ENCODE results near the gene BRPF3.
A peak's percentile ranks its signal among the peaks of the same experiment; 100 is the strongest.

Gene BRPF3

DNA sequence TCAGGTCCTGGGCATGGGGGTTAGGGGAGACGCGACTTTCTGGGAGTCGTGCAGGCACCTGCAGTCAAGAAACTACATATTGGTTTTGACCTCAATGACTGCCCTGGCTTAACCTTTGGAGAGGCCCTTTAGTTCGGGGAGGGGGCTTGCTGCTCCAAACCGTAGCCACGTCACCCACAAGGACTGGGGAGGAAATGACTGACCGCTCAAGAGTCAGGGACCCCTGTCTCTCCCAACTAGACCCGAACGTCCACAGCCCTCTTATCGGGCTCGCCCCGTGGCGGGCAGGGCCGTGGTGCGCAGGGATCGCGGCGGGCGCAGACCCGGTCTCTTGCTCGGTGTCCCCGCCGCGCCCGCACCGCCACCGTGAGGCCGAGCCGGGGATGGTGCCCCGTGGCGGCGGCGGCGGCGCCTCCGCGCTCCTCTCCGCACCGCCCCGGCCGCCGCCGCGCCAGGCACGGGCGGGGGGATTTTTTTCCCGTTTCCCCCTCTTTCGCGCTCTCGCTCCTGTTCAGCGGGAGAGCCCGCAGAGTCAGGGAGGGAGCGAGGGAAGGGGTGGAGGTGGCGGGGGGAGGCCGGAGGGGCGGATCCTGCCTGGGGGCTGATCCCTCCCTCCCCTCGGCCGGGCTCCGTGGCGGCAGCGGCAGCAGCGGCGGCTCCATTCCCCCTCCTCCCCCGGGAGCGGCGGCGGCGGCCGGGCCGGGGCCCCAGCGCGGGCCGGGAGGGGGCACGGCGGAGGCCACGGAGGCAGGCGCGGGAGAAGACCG is at the start of gene BRPF3:
BRPF3 (plus strand) TSS at position 632 of the 767 bp plus-strand sequence. CDS start 3,579 bp downstream, outside the sequence.
- peak; percentile 79 to 81 for DNase-seq

- DNase-seq = no peak
These were observed 49.2 kb upstream of the BRPF3 start for GRCh38 chr6:36147294-36147693.

GRCh38 chr6:36149476-36149875 is 47.1 kb upstream of the BRPF3 start:
- DNase-seq = no peak

DNA sequence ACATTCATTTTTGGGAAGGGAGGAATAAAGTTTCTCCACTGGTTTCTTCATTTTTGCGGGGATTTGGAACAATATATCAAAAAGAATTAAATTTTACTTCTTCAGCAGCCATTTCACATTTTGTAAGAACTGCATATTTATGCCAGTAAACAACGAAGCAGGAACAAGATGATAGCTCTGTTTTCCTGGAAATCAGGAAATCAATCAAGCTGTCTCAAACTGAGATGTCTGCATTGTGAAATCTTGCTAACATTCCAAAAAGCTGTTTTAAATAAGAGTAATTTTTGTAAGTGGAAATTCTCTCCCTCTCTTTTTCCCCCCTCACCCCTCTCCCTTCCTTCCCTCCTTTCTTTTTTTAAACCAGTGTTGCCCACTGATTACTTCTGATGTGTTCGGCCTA is 46.3 kb upstream of the BRPF3 start:
- DNase-seq = no peak

DNA sequence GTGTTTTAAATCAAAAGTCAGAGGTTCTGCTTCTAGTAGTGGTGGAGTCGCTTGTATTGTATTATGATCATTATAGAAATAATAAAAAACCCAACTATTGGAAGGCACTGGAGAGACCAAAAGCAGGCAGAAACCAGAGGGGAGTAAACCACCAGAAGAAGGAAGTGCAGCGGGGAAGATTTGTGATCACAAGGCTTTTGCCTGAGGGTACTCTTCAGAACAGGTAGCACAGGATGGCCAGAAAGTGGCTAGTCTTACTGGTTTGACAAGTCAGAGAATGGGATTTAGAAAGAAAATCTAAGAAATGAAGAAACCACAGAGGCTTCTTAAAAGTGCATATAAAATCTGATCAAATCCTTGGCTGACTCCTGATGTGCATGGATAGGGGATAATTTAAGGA is 42.3 kb upstream of the BRPF3 start:
- no peak for DNase-seq

DNA sequence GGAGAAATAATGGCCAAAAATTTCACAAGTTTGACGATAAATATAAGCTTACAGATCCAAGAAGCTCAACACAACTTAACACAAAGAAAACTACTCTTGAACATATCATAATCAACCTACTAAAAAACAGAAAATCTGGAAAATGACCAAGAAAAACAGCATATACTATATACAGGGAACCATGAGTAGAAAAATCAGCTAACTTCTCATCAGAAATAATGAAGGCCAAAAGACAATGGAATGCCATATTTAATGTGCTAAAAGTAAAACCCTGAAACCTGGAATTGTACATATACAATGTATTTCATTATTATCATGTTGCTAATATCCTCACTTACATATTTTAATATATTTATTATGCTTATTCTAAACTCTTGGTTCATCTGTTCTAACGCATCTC is 40.9 kb upstream of the BRPF3 start:
- no peak for DNase-seq

- no peak for DNase-seq
These were observed 36.3 kb upstream of the BRPF3 start for GRCh38 chr6:36160147-36160760.

GRCh38 chr6:36169023-36170007 is 27.2 kb upstream of the BRPF3 start:
- no peak for DNase-seq

- no peak for DNase-seq
These were observed 25.8 kb upstream of the BRPF3 start for GRCh38 chr6:36170704-36171103.

GRCh38 chr6:36171573-36171972 is 25.0 kb upstream of the BRPF3 start:
- no peak for DNase-seq

- DNase-seq = no peak
These were observed 19.4 kb upstream of the BRPF3 start for GRCh38 chr6:36177166-36177565.

DNA sequence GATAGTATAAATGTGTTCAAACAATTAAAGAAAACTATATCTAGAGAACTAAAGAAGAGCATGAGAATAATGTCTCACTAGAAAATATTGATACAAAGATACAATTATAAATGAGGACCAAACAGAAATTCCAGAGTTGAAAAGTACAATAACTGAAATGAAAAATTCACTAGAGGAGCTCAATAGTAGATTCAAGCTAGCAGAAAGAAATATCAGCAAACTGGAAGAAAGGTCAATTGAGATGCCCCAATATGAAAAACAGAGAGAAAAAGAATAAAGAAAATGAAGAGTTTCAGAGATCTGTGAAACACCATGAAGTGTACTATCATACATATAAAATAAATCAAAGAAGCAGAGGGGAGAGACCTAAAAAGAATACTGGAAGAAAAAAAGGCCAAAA is 18.0 kb upstream of the BRPF3 start:
- no peak for DNase-seq

DNA sequence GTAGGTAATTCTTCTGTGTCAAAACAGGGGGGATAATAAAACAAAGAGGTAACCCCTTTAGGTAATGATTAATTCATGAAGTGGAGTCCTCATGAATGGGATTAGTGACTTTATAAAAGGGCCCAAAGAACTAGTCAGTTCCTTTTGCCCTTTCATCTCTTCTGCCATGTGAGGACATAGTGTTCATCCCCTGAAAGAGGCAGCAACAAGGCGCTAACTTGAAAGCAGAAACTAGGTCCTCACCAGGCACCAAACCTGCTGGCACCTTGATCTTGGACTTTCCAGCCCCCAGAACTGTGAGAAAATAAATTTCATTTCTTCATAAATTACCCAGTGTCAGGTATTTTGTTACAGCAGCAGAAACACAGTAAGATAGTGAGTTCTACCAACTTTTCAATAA is 16.4 kb upstream of the BRPF3 start:
- no peak for DNase-seq

- DNase-seq = no peak
These were observed 12.2 kb upstream of the BRPF3 start for GRCh38 chr6:36184311-36184710.

DNA sequence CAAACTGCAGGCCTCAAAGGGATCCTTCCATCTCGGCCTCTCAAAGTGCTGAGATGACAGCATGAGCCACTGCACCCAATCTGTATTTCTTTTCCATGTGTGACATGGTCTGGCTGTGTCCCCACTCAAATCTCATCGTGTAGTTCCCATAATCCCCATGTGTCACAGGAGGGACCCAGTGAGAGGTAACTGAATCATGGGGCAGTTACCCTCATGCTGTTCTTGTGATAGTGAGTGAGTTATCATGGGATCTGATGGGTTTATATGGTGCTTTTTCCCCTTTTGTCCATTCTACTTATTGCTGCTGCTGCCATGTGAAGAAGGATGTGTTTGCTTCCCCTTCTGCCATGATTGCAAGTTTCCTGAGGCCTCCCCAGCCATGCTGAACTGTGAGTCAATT is 10.3 kb upstream of the BRPF3 start:
- no peak for DNase-seq

- no peak for DNase-seq
These were observed 9.1 kb upstream of the BRPF3 start for GRCh38 chr6:36187446-36187845.

- DNase-seq = no peak
These were observed 952 bp upstream of the BRPF3 start for GRCh38 chr6:36195471-36196112.

GRCh38 chr6:36196880-36197548 is 470 bp downstream of the BRPF3 start:
- DNase-seq = peak; percentile 93 to 97

GRCh38 chr6:36197739-36198221 is 1.2 kb downstream of the BRPF3 start:
- DNase-seq = no peak

DNA sequence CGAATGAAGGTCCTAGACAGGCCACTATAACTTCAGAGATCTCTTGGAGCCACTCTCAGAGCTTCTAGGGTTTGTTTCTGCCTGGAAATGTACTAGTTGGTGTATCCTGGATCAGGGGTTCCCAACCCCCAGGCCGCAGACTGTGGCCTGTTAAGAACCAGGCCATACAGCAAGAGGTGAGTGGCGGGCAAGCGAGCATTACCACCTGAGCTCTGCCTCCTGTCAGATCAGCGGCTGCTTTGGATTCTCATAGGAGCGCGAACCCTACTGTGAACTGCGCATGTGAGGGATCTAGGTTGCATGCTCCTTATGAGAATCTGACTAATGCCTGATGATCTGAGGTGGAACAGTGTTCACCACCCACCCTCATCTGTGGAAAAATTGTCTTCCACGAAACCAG is 2.4 kb downstream of the BRPF3 start:
- DNase-seq = no peak

- no peak for DNase-seq
These were observed 3.8 kb downstream of the BRPF3 start for GRCh38 chr6:36200154-36200891.

All from hippocampal formation (tissue), 2 donors.